Heart left ventricle (tissue), 16 donors: Measurements from ENCODE around the gene RBM20. TPM values are rescaled to one million over a fixed set of nuclear protein-coding genes. Genes with fewer than 3 reads are reported as not detected.

ENCODE experiments used
- ATAC-seq, 4 donors: fragments of 200-7000 bp; cut with Tn5 transposase; one replicate each; pipeline ENCODE4 v1.9.1; 2020 to 2022; ENCODE audit warnings: moderate library complexity in 4 of 4, mild to moderate bottlenecking in 3 of 4, moderate number of reproducible peaks in 1 of 4
- DNase-seq, 5 donors: peaks; one replicate each; pipeline ENCODE4 v3.0.0-alpha.2; 2020
- H3K27ac ChIP-seq, 12 donors: fragments of 200-600 bp; sonication (generic) in 4 of 12; one replicate each; pipeline versions ENCODE4 v1.5.0 to v1.8.0; 2016 to 2022; ENCODE audit warnings: mild to moderate bottlenecking in 2 of 12
- H3K27me3 ChIP-seq, 9 donors: fragments of 200-600 bp; sonication (generic) in 2 of 9; one replicate each; pipeline versions ENCODE4 v1.5.1 to v1.8.0; 2016 to 2022; ENCODE audit warnings: mild to moderate bottlenecking in 3 of 9
- H3K36me3 ChIP-seq, 9 donors: fragments of 200-600 bp; sonication (generic) in 2 of 9; one replicate each; pipeline versions ENCODE4 v1.5.0 to v1.8.0; 2018 to 2022; ENCODE audit warnings: mild to moderate bottlenecking in 2 of 9
- H3K4me1 ChIP-seq, 12 donors: fragments of 200-600 bp; sonication (generic) in 4 of 12; one replicate each; pipeline versions ENCODE4 v1.5.0 to v1.8.0; 2016 to 2022; ENCODE audit warnings: mild to moderate bottlenecking in 3 of 12
- H3K4me3 ChIP-seq, 12 donors: fragments of 200-600 bp; sonication (generic) in 4 of 12; one replicate each; pipeline versions ENCODE4 v1.5.0 to v1.8.0; 2017 to 2022; ENCODE audit warnings: mild to moderate bottlenecking in 9 of 12, moderate library complexity in 4 of 12
- H3K9me3 ChIP-seq, 12 donors: fragments of 200-600 bp; sonication (generic) in 4 of 12; one replicate each; pipeline versions ENCODE4 v1.5.0 to v1.8.0; 2016 to 2022; ENCODE audit warnings: mild to moderate bottlenecking in 1 of 12
- POLR2A ChIP-seq, 2 donors: fragments of 450-650 bp; IDR thresholded peaks; one replicate each; pipeline ENCODE4 v1.6.1; 2017; ENCODE audit warnings: antibody characterized with exemption in 2 of 2, mild to moderate bottlenecking in 2 of 2, moderate library complexity in 2 of 2
- WGBS, 4 donors: extraction: QIAGEN DNeasy Blood & Tissue Kit in 2 of 4; methylation state at CpG; one replicate each; pipeline versions ENCODE4 v1.1.5 to v1.1.7; 2013 to 2018; 5-methylcytosine and 5-hydroxymethylcytosine counted together
- intact Hi-C, 10 donors: fragments of 100-400 bp; cut with DNase I; formaldehyde crosslinking; loops; one replicate each; pipeline versions ENCODE4 v1.11.1 to v1.14.2; 2022
- polyA plus RNA-seq, 2 donors: library from polyadenylated mRNA; stranded (reverse); fragments of 200-250 nt; gene quantifications; one replicate each; pipeline ENCODE4 v1.2.3, GENCODE V29; 2013
- total RNA-seq, 9 donors: library from RNA; depleted of rRNA in 2 of 9; stranded (reverse); fragments of >200 nt in 2 of 9; fragmentation: NEBNext Ultra II Directional in 3 of 9; extraction: Animal tissue kit (Norgen Biotek cat#: 25700) in 3 of 9; gene quantifications; one replicate each; pipeline versions ENCODE4 v1.1.0 to v1.2.4, GENCODE V29; 2016 to 2023
- TF ChIP-seq, protein P1 (sequence below), 12 donors: fragments of 200-600 bp; sonication (generic) in 4 of 12; IDR thresholded peaks; one replicate each; pipeline versions ENCODE4 v1.5.0 to v1.8.0; 2018 to 2022; ENCODE audit warnings: antibody characterized with exemption in 12 of 12, mild to moderate bottlenecking in 5 of 12
- donor health status: ischemic (EF 13 %, LVEDD 7.1; RV severe dilation, severe dysfunction).
- donor health status: healthy with polysubstance abuse.
- donor health status: DM: no; HTN: yes; CAD: no.
- donor health status: DM: no; HTN: no; CAD: no.
- donor health status: ischemic (EF 25% LVEDD 6.9; RV normal size, moderate dysfunction).
- donor health status: ischemic (EF 25% LVEDD 5.7; RV mildly dilated, moderate dysfunction).
- donor health status: healthy.
- donor health status: DM: yes; HTN: yes; CAD: no.
- donor health status: ischemic (EF 35%, LVEDD 5.7; RV mildly dilated, moderate dysfunction).
- donor health status: nonischemic (EF 11% LVEDD 7.7; RV severe dilation, severe dysfunction).
- donor health status: DM: yes; HTN: yes; CAD: no.
- donor health status: PGD.
- donor health status: ischemic (EF 29% LVEDD 5.4; RV normal size, mild dysfunction).
- donor health status: nonischemic (EF 23%, LVEDD 6.1; RV moderate dilation, normal function).

The RBM20 gene
- total and polyA plus RNA-seq, 11 donors: 29.9 to 152 (median 91.2) TPM

- no peaks in the 10 kb centered on the region for H3K36me3 ChIP-seq
- DNase-seq (no peak), ATAC-seq (no peak)
- peaks cover 0 to 82% (median 32%) of the 10 kb centered on the region in 12 donors for H3K4me1 ChIP-seq
- intact Hi-C loops: no loop called here
- H3K27me3 ChIP-seq: no peaks in the 10 kb centered on the region
- H3K27ac ChIP-seq: peak overlapping the region; percentile 20 to 83 (median 58)
- WGBS, 4 donors: 73 to 80% (median 78%) methylated on average over 4 of the region's 4 CpGs
- H3K4me3 ChIP-seq: no peak overlapping the region
- H3K9me3 ChIP-seq: no peaks in the 10 kb centered on the region
- TF ChIP-seq, protein P1, sequence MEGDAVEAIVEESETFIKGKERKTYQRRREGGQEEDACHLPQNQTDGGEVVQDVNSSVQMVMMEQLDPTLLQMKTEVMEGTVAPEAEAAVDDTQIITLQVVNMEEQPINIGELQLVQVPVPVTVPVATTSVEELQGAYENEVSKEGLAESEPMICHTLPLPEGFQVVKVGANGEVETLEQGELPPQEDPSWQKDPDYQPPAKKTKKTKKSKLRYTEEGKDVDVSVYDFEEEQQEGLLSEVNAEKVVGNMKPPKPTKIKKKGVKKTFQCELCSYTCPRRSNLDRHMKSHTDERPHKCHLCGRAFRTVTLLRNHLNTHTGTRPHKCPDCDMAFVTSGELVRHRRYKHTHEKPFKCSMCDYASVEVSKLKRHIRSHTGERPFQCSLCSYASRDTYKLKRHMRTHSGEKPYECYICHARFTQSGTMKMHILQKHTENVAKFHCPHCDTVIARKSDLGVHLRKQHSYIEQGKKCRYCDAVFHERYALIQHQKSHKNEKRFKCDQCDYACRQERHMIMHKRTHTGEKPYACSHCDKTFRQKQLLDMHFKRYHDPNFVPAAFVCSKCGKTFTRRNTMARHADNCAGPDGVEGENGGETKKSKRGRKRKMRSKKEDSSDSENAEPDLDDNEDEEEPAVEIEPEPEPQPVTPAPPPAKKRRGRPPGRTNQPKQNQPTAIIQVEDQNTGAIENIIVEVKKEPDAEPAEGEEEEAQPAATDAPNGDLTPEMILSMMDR (IDR thresholded peaks at IDR 0.05): no peak
- TF ChIP-seq POLR2A (IDR thresholded peaks at IDR 0.05): no peak
Observed at GRCh38 chr10:110775020-110775375, 130.9 kb downstream of the RBM20 start.

DNA sequence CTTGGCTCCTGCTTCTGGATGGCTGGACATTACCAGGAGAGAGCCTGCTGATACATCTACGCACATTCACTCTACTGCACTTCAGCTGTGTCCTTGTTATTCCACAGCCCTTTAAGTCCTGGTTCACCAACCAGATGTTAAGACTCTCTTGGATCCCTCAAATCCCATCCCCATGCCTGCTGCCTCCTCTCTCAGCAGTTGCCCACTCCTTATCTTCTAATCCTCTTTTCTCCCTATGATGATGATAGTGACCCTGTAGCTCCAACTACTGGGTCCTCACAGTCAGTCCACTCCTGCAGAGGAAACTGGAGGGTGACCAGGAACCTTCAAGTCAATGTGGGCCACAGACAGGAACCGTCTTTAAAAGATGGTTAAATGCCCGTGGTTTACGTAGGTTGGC, 131.3 kb downstream of the RBM20 start:
- Histone ChIP-seq H3K4me3 (no peak overlapping the region), H3K27ac (peak overlapping the region in 10 of 12 donors; percentile 20 to 83 (median 66)), H3K27me3 (no peaks in the 10 kb centered on the region), H3K4me1 (peaks cover 0 to 85% (median 32%) of the 10 kb centered on the region in 12 donors), H3K36me3 (no peaks in the 10 kb centered on the region), H3K9me3 (no peaks in the 10 kb centered on the region)
- TF ChIP-seq, protein P1 (IDR thresholded peaks at IDR 0.05): no peak
- no peak for TF ChIP-seq POLR2A (IDR thresholded peaks at IDR 0.05)
- ATAC-seq: peak in 1 of 4 donors; percentile 37
- intact Hi-C loops: no loop called here
- DNase-seq: no peak
- WGBS, 4 donors: 80 to 86% (median 83%) methylated on average over 4 of the region's 4 CpGs

DNA sequence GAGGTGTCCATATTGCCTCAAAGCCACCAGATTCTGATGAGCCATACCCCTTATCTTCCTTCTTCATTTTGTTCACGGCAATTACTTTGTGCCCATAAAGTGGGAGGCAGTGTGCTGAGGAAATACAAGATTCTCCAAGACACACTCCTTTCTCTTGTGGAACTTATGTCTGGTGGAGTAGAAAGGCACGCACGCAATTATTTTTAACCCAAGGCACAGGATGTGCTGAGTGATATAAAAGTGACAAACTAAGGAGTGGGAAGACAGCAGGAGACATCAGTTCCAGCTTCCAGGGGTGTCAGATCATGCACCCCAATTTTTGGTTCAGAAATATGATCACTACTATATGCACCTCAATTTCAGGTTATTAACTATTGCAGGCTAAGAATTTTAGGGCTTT, 132.9 kb downstream of the RBM20 start:
- Histone ChIP-seq H3K9me3 (no peaks in the 10 kb centered on the region), H3K27ac (peak overlapping the region in 10 of 12 donors; percentile 33 to 83 (median 54)), H3K4me3 (no peak overlapping the region), H3K36me3 (peaks cover 0 to 4% (median 0%) of the 10 kb centered on the region in 9 donors), H3K4me1 (peaks cover 0 to 92% (median 43%) of the 10 kb centered on the region in 12 donors), H3K27me3 (no peaks in the 10 kb centered on the region)
- ATAC-seq (no peak), DNase-seq (no peak)
- intact Hi-C loops: no loop called here
- TF ChIP-seq, protein P1 (IDR thresholded peaks at IDR 0.05): no peak
- no peak for TF ChIP-seq POLR2A (IDR thresholded peaks at IDR 0.05)
- whole genome bisulfite sequencing, 4 donors: 44 to 61% (median 55%) methylated on average over 3 of the region's 3 CpGs

DNA sequence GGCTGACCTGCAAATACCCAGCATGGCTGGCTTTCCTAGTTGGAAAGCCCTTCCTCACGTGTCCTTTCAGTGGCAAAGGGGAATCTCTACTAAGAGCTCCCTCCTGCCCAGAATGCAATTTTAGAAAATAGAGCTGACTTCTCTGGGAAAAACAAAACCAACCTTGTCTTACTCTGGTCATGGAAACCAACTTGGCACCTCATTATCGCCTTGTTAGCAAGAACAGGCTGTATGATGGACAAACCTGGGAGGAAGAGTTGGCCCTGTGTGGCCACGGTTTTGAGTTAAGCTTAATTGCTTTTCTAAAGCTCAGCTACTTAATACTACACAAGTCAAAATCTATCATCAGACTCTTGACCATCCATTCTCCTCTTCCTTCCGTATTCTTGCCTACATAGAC, 133.5 kb downstream of the RBM20 start:
- no peaks in the 10 kb centered on the region for H3K27me3 ChIP-seq
- intact Hi-C loops: no loop called here
- DNase-seq: no peak
- H3K9me3 ChIP-seq: no peaks in the 10 kb centered on the region
- H3K4me1 ChIP-seq: peaks cover 0 to 92% (median 43%) of the 10 kb centered on the region in 12 donors
- TF ChIP-seq, protein P1 (IDR thresholded peaks at IDR 0.05): no peak
- no peak for TF ChIP-seq POLR2A (IDR thresholded peaks at IDR 0.05)
- H3K27ac ChIP-seq: peak overlapping the region; percentile 0 to 80 (median 49)
- H3K4me3 ChIP-seq: no peak overlapping the region
- ATAC-seq: no peak
- WGBS, 4 donors: 48 to 60% (median 54%) methylated on average over 4 of the region's 4 CpGs
- peaks cover 0 to 9% (median 0%) of the 10 kb centered on the region in 9 donors for H3K36me3 ChIP-seq
